NOMO-1 treated with DMSO at 0.1 percent for 48 hours (cell line): Measurements from ENCODE around the gene PREX1.

Source experiments
- DNase-seq: peaks from one replicate; lab custom pipeline; 2025; ENCODE audit not compliant: unreplicated experiment; lab: John Stamatoyannopoulos, UW

PREX1 gene

DNA sequence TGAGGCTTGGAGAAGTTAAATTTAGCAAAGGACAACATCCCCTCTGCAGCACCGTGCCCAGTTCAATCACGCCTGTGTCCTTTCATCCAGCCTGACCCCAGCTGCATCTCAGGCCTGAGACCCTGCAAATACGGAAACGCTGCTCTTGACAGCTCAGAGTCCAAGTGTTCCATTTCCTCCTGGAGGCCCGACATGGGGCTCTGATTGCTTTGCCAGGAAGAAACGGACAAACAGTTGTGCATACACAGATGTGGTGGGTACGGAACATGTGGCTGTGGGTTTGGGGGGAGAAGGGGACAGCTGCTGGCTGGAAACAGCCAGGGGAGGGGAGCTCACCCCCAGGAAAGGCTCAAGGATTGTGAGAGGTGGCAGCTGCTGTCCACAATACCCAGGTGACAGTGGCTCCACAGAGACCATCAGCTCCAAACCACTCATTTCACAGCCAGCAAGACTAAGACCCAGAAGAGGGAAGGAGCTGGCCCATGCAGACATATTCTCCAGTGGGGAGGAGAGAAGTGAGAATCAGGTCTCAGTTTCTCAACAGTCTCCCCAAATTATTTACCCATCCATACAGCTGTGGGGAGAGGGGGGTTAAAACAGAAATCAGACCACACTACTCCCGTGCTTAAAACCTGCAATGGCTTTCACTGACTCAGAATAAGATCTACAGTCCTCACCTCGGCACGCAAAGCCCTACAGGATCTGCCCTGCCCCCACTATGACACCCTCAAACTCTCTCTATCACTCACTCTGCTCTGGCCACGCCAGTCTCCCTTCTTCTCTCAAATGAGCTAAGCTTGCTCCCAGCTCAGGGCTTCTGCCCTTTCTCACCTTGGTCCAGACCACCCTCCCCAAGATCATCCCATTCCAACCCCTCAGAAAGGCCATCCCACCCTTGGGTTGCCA, 89.1 kb downstream of the PREX1 start:
- DNase-seq: no peak

- DNase-seq: no peak
These were observed 89.8 kb downstream of the PREX1 start for GRCh38 chr20:48738094-48738398.

GRCh38 chr20:48737434-48738093, 90.2 kb downstream of the PREX1 start:
- no peak for DNase-seq

- DNase-seq: no peak
These were observed 91.2 kb downstream of the PREX1 start for GRCh38 chr20:48736636-48737035.

GRCh38 chr20:48736231-48736630, 91.6 kb downstream of the PREX1 start:
- DNase-seq: no peak

GRCh38 chr20:48735112-48735511, 92.7 kb downstream of the PREX1 start:
- no peak for DNase-seq

GRCh38 chr20:48734104-48734749, 93.6 kb downstream of the PREX1 start:
- DNase-seq: no peak

- no peak for DNase-seq
These were observed 94.5 kb downstream of the PREX1 start for GRCh38 chr20:48733296-48733790.

DNA sequence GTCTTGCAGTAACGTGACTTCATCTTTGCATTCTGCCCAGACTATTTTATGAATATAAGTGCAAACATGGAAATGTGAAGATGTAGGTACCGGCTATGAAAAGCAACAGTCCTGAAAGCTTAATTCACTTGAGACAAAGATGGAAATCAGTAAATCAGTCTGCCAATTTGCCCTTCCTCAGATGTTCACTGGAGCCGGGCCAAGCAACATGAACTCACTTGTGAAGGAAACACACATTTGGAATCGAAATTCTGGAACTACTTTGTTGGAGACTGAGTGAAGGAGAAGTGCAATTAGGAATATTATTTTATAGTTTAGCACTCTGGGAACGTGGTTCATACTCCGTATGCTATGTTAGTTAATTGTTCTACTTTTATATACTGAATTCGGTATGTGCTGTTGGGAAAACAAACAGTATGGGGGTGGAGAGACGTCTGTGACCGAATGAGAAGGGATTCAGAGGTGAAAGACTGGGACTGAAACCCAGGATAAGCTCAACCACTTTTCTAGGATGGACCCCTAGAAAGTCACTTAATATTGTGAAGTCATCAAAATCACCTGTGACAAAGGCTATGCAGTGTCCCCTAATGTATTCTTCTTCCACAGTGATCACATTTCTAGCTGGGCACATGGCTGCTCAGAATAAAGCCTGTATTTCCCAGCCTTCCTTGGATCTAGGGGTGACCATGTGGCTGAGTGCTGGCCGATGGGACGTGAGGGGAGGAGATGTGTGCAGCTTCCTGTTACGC, 95.5 kb downstream of the PREX1 start:
- no peak for DNase-seq

DNA sequence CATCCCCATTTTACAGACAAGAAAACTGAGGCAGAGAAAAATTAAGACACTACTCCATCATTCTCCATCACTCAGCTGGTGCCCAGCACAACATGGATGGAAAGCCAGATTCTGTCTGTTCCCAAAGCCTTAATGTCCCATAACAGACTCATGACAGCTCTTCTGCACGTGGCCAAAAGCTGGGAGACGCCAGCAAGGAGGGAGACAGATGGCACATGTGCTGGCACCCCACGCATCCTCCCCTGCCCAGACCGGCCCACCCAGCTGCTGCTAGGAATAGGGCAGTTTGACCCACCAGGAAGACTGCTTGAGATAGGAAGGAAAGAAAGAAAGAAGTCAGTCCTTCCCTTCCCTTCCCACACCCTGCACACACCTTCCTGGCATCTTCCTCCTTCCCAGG, 96.3 kb downstream of the PREX1 start:
- no peak for DNase-seq

- DNase-seq: no peak
These were observed 96.8 kb downstream of the PREX1 start for GRCh38 chr20:48730977-48731376.

- no peak for DNase-seq
These were observed 98.3 kb downstream of the PREX1 start for GRCh38 chr20:48729538-48729937.

GRCh38 chr20:48728042-48728825, 99.6 kb downstream of the PREX1 start:
- DNase-seq: no peak

- no peak for DNase-seq
These were observed 100.6 kb downstream of the PREX1 start for GRCh38 chr20:48727226-48727625.

DNA sequence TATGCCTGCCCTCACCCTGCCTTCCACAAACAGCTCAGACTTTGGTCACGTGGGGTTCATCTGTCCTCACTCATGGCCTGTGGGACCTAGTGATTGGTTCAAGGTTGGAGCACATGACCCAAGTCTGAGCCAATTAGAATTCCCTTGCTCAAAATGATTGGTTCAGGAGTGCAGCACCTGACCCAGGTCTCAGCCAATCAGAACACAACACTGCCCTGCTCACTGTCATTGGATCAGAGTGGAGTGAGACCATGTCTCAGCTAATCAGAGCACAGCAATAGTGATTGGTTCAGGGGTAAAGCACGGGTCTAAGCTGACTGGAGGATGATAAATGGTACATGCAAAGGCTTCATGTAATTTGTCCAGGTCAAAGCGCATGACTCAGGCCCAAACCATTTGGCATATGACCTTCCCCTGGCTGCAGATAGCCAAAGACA, 102.2 kb downstream of the PREX1 start:
- no peak for DNase-seq

DNA sequence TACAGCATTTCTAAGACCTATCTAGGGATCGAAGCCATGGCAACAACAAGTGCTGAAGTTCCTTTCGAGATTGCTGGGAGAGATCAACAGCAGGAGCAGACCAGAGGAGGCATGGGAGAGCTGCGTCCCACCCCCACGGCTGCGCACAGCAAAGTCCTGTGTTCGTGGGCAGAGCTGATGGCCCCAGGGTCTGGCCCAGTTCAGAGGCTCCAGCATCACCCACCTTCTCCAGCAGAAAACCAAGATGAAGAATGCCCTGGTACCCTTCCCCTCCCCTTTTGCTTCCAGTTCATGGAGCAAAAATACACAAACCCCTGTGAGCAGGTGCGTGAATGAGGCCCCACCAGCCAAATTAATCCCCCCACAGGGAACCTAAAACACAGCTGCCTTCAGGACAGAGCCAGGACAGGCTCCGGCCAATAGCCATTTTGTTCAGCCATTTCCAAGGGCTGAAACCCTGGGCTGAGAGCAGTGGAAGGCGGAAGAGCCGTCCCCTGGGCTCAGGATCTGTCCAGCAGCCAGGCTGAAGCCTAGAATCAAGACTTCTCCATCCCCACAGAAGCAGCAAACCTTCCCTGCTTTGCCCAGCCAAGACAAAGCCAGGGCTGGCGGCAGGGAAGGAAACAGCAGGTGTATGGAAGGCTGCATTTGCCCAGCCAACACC, 102.8 kb downstream of the PREX1 start:
- DNase-seq: no peak

DNA sequence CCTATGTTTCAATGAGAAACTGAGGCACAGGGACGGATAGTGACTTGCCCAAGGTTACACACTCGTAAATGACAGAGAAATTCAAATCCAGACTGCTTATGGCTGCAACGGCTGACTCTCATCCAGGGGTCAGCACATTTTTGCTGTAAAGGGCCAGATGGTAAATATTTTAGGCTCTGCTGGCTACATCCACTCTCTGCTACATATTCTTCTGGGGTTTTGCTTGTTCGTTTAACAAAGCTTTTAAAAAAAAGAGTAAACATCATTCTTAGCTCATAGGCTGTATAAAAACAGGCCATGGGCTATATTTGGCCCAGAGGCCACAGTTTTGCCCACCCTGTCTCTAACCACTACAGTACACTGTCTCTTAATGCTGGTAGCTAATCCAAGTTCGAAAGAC, 103.4 kb downstream of the PREX1 start:
- no peak for DNase-seq

- peak; percentile 84 for DNase-seq
These were observed 104.2 kb downstream of the PREX1 start for GRCh38 chr20:48723308-48724264.

GRCh38 chr20:48722737-48723191, 105.0 kb downstream of the PREX1 start:
- DNase-seq: peak; percentile 63
